ENCODE results near the gene CAMSAP2.
A peak's percentile ranks its signal among the peaks of the same experiment; 100 is the strongest.
"Not testable (repeated sequence)": the region's sequence is repeated elsewhere in the genome, so short reads cannot be mapped to it uniquely, and the experiment has no call there.

Gene CAMSAP2

GRCh38 chr1:200795156-200795555, 56.5 kb downstream of the CAMSAP2 start:
- TF ChIP-seq CTCF (IDR thresholded peaks at IDR 0.05; ENCODE audit: borderline replicate concordance, insufficient read depth, low read depth, low read length), result no peak

GRCh38 chr1:200802042-200802441, 63.3 kb downstream of the CAMSAP2 start:
- H3K4me3 ChIP-seq (ENCODE audit: low read depth, low read length), result no peak overlapping the region
- no peak for TF ChIP-seq CTCF (IDR thresholded peaks at IDR 0.05; ENCODE audit: borderline replicate concordance, insufficient read depth, low read depth, low read length)

More at GRCh38 chr1:200795156-200795555, 56.5 kb downstream of the CAMSAP2 start:
- H3K4me3 ChIP-seq (ENCODE audit: low read depth, low read length), result no peak overlapping the region

- peak; percentile 86 for TF ChIP-seq CTCF (IDR thresholded peaks at IDR 0.05; ENCODE audit: borderline replicate concordance, insufficient read depth, low read depth, low read length)
- no peak overlapping the region for H3K4me3 ChIP-seq (ENCODE audit: low read depth, low read length)
These were observed 64.3 kb downstream of the CAMSAP2 start for GRCh38 chr1:200802865-200803512.

GRCh38 chr1:200805719-200806118, 67.0 kb downstream of the CAMSAP2 start:
- no peak overlapping the region for H3K4me3 ChIP-seq (ENCODE audit: low read depth, low read length)
- TF ChIP-seq CTCF (IDR thresholded peaks at IDR 0.05; ENCODE audit: borderline replicate concordance, insufficient read depth, low read depth, low read length), result no peak

GRCh38 chr1:200808846-200809245, 70.2 kb downstream of the CAMSAP2 start:
- no peak overlapping the region for H3K4me3 ChIP-seq (ENCODE audit: low read depth, low read length)
- no peak for TF ChIP-seq CTCF (IDR thresholded peaks at IDR 0.05; ENCODE audit: borderline replicate concordance, insufficient read depth, low read depth, low read length)

- TF ChIP-seq CTCF (IDR thresholded peaks at IDR 0.05; ENCODE audit: borderline replicate concordance, insufficient read depth, low read depth, low read length), result no peak
These were observed 73.0 kb downstream of the CAMSAP2 start for GRCh38 chr1:200811704-200812103.

GRCh38 chr1:200816624-200817224, 78.0 kb downstream of the CAMSAP2 start:
- not testable (repeated sequence) for H3K4me3 ChIP-seq (ENCODE audit: low read depth, low read length)

More at GRCh38 chr1:200811704-200812103, 73.0 kb downstream of the CAMSAP2 start:
- H3K4me3 ChIP-seq (ENCODE audit: low read depth, low read length), result no peak overlapping the region

Measured in GM12875 (cell line).